Activated naive CD4-positive, alpha-beta T cell treated with anti-CD3 and anti-CD28 coated beads for 36 hours (primary cell): ENCODE results near the gene SEBOX. TPM values are rescaled to one million over a fixed set of nuclear protein-coding genes. Genes with fewer than 3 reads are reported as not detected.
A peak's percentile ranks its signal among the peaks of the same experiment; 100 is the strongest.

ENCODE experiments used
- CTCF ChIA-PET: fragments of 350-600 bp; sonication (Branson Sonifier 250); formaldehyde crosslinking; loops from one replicate; lab custom pipeline; 2021; ENCODE audit warnings: antibody characterized with exemption; lab: Charles Lee
- DNase-seq: peaks from one replicate; pipeline ENCODE4 v3.0.0-alpha.2; 2020
- H3K27ac Mint-ChIP-seq: one replicate; pipeline ENCODE4 v1.8.0; 2021; ENCODE audit warnings: mild to moderate bottlenecking, mixed read lengths
- H3K27me3 Mint-ChIP-seq: one replicate; pipeline ENCODE4 v1.8.0; 2021; ENCODE audit warnings: low read depth, mixed read lengths
- H3K36me3 Mint-ChIP-seq: one replicate; pipeline ENCODE4 v1.8.0; 2021; ENCODE audit warnings: low read depth, mixed read lengths
- H3K4me1 Mint-ChIP-seq: one replicate; pipeline ENCODE4 v1.8.0; 2021; ENCODE audit warnings: low read depth, mixed read lengths
- H3K4me3 Mint-ChIP-seq: one replicate; pipeline ENCODE4 v1.8.0; 2021; ENCODE audit warnings: mild to moderate bottlenecking, moderate library complexity, mixed read lengths
- H3K9me3 Mint-ChIP-seq: one replicate; pipeline ENCODE4 v1.8.0; 2021; ENCODE audit warnings: mixed read lengths
- intact Hi-C: fragments of 100-400 bp; cut with micrococcal nuclease; formaldehyde crosslinking; loops from one replicate; pipeline ENCODE4 v1.15.1; 2023
- total RNA-seq, 2 experiments: library from RNA; stranded (reverse); gene quantifications; one replicate each; pipeline ENCODE4 v1.2.3, GENCODE V29; 2021

The SEBOX gene
- total RNA-seq, 2 experiments from 2014 or later, result not detected

GRCh38 chr17:28324267-28324745 is 40.7 kb downstream of the SEBOX start:
- Mint-ChIP-seq H3K4me3 (no peak overlapping the region), H3K4me1 (peaks cover 33% of the 10 kb centered on the region), H3K27me3 (no peaks in the 10 kb centered on the region), H3K36me3 (peaks cover 27% of the 10 kb centered on the region), H3K27ac (no peak overlapping the region), H3K9me3 (no peaks in the 10 kb centered on the region)
- CTCF ChIA-PET, result no interaction called here
- DNase-seq, result no peak
- intact Hi-C loops, result loop anchor here (10.0 kb wide), 1 partner anchor 50 kb away; no protein-coding TSS in a partner anchor

- no peak for DNase-seq
- intact Hi-C loops, result loop anchor here (10.0 kb wide), 1 partner anchor 46 kb away; no protein-coding TSS in a partner anchor
- Mint-ChIP-seq H3K4me1 (peaks cover 24% of the 10 kb centered on the region), H3K4me3 (peak overlapping the region; percentile 81), H3K36me3 (peaks cover 15% of the 10 kb centered on the region), H3K27ac (no peak overlapping the region), H3K9me3 (no peaks in the 10 kb centered on the region), H3K27me3 (no peaks in the 10 kb centered on the region)
- CTCF ChIA-PET, result interaction anchor here (0.6 to 2.0 kb wide), 5 partner anchors 9 to 76 kb away, joined by 3 to 6 read pairs (median 3); partner anchors contain the start of genes IFT20 and TNFAIP1
These were observed 44.6 kb downstream of the SEBOX start for GRCh38 chr17:28320215-28321061.

- intact Hi-C loops, result loop anchor here (1.0 to 5.0 kb wide), 6 partner anchors 16 to 233 kb away; partner anchors contain the start of genes IFT20, POLDIP2, TNFAIP1 and UNC119
- peak overlapping the region; percentile 75 for H3K27ac Mint-ChIP-seq
These were observed 45.4 kb downstream of the SEBOX start for GRCh38 chr17:28319598-28319935.

GRCh38 chr17:28318759-28319597 is 46.0 kb downstream of the SEBOX start, which contains the start of gene TMEM97:
TMEM97 (plus strand) TSS chr17:28319200; CDS start chr17:28319240, 40 bp downstream.
- H3K4me3 Mint-ChIP-seq, result peak within 1 kb of the TSS; percentile 81
- no peaks in the 10 kb centered on the region for H3K9me3 Mint-ChIP-seq
- H3K36me3 Mint-ChIP-seq, result peaks cover 15% of the 10 kb centered on the region
- no peaks in the 10 kb centered on the region for H3K27me3 Mint-ChIP-seq
- peaks cover 24% of the 10 kb centered on the region for H3K4me1 Mint-ChIP-seq
- CTCF ChIA-PET, result interaction anchor here (0.8 to 2.0 kb wide), 3 partner anchors 10 to 67 kb away, joined by 3 to 6 read pairs (median 3); partner anchors contain the start of genes IFT20 and TNFAIP1
- H3K27ac Mint-ChIP-seq, result peak within 1 kb of the TSS; percentile 75
- intact Hi-C loops, result loop anchor here (1.0 to 5.0 kb wide), 6 partner anchors 16 to 233 kb away; partner anchors contain the start of genes IFT20, POLDIP2, TNFAIP1 and UNC119
- peak; percentile 95 for DNase-seq

More at GRCh38 chr17:28319598-28319935, 45.4 kb downstream of the SEBOX start:
- peaks cover 24% of the 10 kb centered on the region for H3K4me1 Mint-ChIP-seq
- H3K4me3 Mint-ChIP-seq, result peak overlapping the region; percentile 81
- H3K9me3 Mint-ChIP-seq, result no peaks in the 10 kb centered on the region
- no peaks in the 10 kb centered on the region for H3K27me3 Mint-ChIP-seq
- CTCF ChIA-PET, result interaction anchor here (0.6 to 2.0 kb wide), 4 partner anchors 9 to 68 kb away, joined by 3 to 6 read pairs (median 4); partner anchors contain the start of genes IFT20 and TNFAIP1
- H3K36me3 Mint-ChIP-seq, result peaks cover 15% of the 10 kb centered on the region
- no peak for DNase-seq

GRCh38 chr17:28317966-28318758 is 46.8 kb downstream of the SEBOX start:
- no peak for DNase-seq
- CTCF ChIA-PET, result interaction anchor here (1.1 to 1.2 kb wide), 2 partner anchors 17 to 67 kb away, joined by 4 to 6 read pairs; partner anchors contain the start of genes IFT20 and TNFAIP1
- H3K36me3 Mint-ChIP-seq, result peaks cover 15% of the 10 kb centered on the region
- H3K27ac Mint-ChIP-seq, result peak overlapping the region; percentile 65
- intact Hi-C loops, result loop anchor here (2.0 to 5.0 kb wide), 4 partner anchors 23 to 234 kb away; partner anchors contain the start of genes POLDIP2 and UNC119
- no peaks in the 10 kb centered on the region for H3K9me3 Mint-ChIP-seq
- H3K4me1 Mint-ChIP-seq, result peaks cover 24% of the 10 kb centered on the region
- no peaks in the 10 kb centered on the region for H3K27me3 Mint-ChIP-seq
- H3K4me3 Mint-ChIP-seq, result peak overlapping the region; percentile 81

- Mint-ChIP-seq H3K9me3 (no peaks in the 10 kb centered on the region), H3K27me3 (no peaks in the 10 kb centered on the region), H3K36me3 (peaks cover 12% of the 10 kb centered on the region), H3K4me3 (peak overlapping the region; percentile 81), H3K27ac (no peak overlapping the region), H3K4me1 (peaks cover 24% of the 10 kb centered on the region)
- no peak for DNase-seq
- CTCF ChIA-PET, result interaction anchor here (1.1 to 1.2 kb wide), 2 partner anchors 18 to 66 kb away, joined by 4 to 6 read pairs; partner anchors contain the start of genes IFT20 and TNFAIP1
- intact Hi-C loops, result loop anchor here (5.0 kb wide), 3 partner anchors 40 to 235 kb away; partner anchors contain the start of genes POLDIP2 and UNC119
These were observed 47.7 kb downstream of the SEBOX start for GRCh38 chr17:28317099-28317965.

- DNase-seq, result no peak
- CTCF ChIA-PET, result no interaction called here
- Mint-ChIP-seq H3K9me3 (no peaks in the 10 kb centered on the region), H3K36me3 (peaks cover 10% of the 10 kb centered on the region), H3K4me1 (peaks cover 19% of the 10 kb centered on the region), H3K27ac (no peak overlapping the region), H3K27me3 (no peaks in the 10 kb centered on the region), H3K4me3 (peak overlapping the region; percentile 5)
- intact Hi-C loops, result loop anchor here (5.0 kb wide), 3 partner anchors 41 to 236 kb away; partner anchors contain the start of genes POLDIP2 and UNC119
These were observed 48.9 kb downstream of the SEBOX start for GRCh38 chr17:28315846-28316705.

GRCh38 chr17:28313841-28314240 is 51.2 kb downstream of the SEBOX start:
- no peak overlapping the region for H3K27ac Mint-ChIP-seq
- H3K4me1 Mint-ChIP-seq, result peaks cover 9% of the 10 kb centered on the region
- intact Hi-C loops, result no loop called here
- H3K36me3 Mint-ChIP-seq, result no peaks in the 10 kb centered on the region
- CTCF ChIA-PET, result no interaction called here
- no peak for DNase-seq
- no peak overlapping the region for H3K4me3 Mint-ChIP-seq
- no peaks in the 10 kb centered on the region for H3K9me3 Mint-ChIP-seq
- H3K27me3 Mint-ChIP-seq, result no peaks in the 10 kb centered on the region
